ENCODE measurements around the gene MAP4K4.

- TF ChIP-seq CTCF (conservative IDR thresholded peaks at IDR 0.05; ENCODE audit: low read depth, low read length) (no peak), EZH2 (IDR thresholded peaks at IDR 0.05; ENCODE audit: low read length, unreplicated experiment) (no peak)
Measured at GRCh38 chr2:101740555-101740964, 43.1 kb downstream of the MAP4K4 start.

Measured in PC-3 (cell line).